Neutrophil (primary cell): ENCODE results near the gene ANKRD34B.

ENCODE experiments used
- H3K27ac ChIP-seq: fragments of 200-600 bp; sonication (generic); 2 replicates; pipeline ENCODE4 v1.5.1; 2016; ENCODE audit warnings: mild to moderate bottlenecking, moderate library complexity
- H3K27me3 ChIP-seq: fragments of 200-600 bp; sonication (generic); 2 replicates; pipeline ENCODE4 v1.6.0; 2016; ENCODE audit warnings: mild to moderate bottlenecking
- H3K36me3 ChIP-seq: fragments of 200-600 bp; sonication (generic); 2 replicates; pipeline ENCODE4 v1.5.1; 2017
- H3K4me1 ChIP-seq, 2 experiments: fragments of 200-600 bp in 1 of 2; sonication (generic) in 1 of 2; 1 replicate in 1 of 2; 2 replicates in 1 of 2; pipeline versions ENCODE4 v1.5.1 to v1.6.1; 2013 to 2016; ENCODE audit warnings: low read depth in 1 of 2, low read length in 1 of 2, mild to moderate bottlenecking in 1 of 2, moderate library complexity in 1 of 2; ENCODE audit not compliant: control insufficient read depth in 1 of 2, insufficient read depth in 1 of 2
- H3K4me3 ChIP-seq, 2 experiments: fragments of 200-600 bp in 1 of 2; sonication (generic) in 1 of 2; 1 replicate in 1 of 2; 2 replicates in 1 of 2; pipeline ENCODE4 v1.5.1; 2013 to 2016; ENCODE audit warnings: low read depth in 1 of 2, low read length in 1 of 2, mild to moderate bottlenecking in 1 of 2, moderate library complexity in 1 of 2
- H3K9me3 ChIP-seq: fragments of 200-600 bp; sonication (generic); 2 replicates; pipeline ENCODE4 v1.5.1; 2016
- TF ChIP-seq, protein P1 (sequence below): fragments of 200-600 bp; sonication (generic); IDR thresholded peaks from 2 replicates; pipeline ENCODE4 v1.5.1; 2016; ENCODE audit warnings: antibody characterized with exemption

ANKRD34B gene

DNA sequence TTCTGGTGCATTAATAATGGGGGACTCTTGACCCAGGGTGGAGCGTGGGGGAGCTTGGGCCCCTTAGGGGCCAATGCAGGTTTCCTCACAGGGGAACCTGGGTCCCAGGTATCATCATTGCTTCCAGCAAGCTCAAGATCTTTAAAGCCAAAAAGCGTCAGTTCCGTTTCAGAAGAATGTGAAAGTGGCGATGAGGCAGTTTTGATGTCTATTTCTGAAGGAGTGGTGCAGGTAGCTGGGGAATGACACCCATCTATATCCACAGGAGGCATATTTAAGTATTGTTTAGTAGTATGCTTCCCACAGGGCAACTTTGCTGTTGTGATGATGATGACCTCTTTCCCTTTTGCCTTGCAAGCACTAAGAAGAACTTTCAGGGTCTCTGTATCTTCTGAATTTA is 10.8 kb downstream of the ANKRD34B start:
- TF ChIP-seq, protein P1, sequence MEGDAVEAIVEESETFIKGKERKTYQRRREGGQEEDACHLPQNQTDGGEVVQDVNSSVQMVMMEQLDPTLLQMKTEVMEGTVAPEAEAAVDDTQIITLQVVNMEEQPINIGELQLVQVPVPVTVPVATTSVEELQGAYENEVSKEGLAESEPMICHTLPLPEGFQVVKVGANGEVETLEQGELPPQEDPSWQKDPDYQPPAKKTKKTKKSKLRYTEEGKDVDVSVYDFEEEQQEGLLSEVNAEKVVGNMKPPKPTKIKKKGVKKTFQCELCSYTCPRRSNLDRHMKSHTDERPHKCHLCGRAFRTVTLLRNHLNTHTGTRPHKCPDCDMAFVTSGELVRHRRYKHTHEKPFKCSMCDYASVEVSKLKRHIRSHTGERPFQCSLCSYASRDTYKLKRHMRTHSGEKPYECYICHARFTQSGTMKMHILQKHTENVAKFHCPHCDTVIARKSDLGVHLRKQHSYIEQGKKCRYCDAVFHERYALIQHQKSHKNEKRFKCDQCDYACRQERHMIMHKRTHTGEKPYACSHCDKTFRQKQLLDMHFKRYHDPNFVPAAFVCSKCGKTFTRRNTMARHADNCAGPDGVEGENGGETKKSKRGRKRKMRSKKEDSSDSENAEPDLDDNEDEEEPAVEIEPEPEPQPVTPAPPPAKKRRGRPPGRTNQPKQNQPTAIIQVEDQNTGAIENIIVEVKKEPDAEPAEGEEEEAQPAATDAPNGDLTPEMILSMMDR: no peak
- no peaks in the 10 kb centered on the region for H3K4me1 ChIP-seq
- no peak overlapping the region for H3K4me3 ChIP-seq
- H3K27me3 ChIP-seq: peaks cover 85% of the 10 kb centered on the region
- H3K9me3 ChIP-seq: no peaks in the 10 kb centered on the region
- H3K27ac ChIP-seq: no peak overlapping the region
- H3K36me3 ChIP-seq: no peaks in the 10 kb centered on the region

GRCh38 chr5:80555099-80555498 is 15.0 kb downstream of the ANKRD34B start:
- Histone ChIP-seq H3K4me1 (no peaks in the 10 kb centered on the region), H3K36me3 (no peaks in the 10 kb centered on the region), H3K9me3 (no peaks in the 10 kb centered on the region), H3K4me3 (no peak overlapping the region), H3K27me3 (peaks cover 52% of the 10 kb centered on the region), H3K27ac (no peak overlapping the region)
- TF ChIP-seq, protein P1: no peak

GRCh38 chr5:80554646-80555045 is 15.4 kb downstream of the ANKRD34B start:
- H3K36me3 ChIP-seq: no peaks in the 10 kb centered on the region
- TF ChIP-seq, protein P1: no peak
- H3K4me3 ChIP-seq: no peak overlapping the region
- H3K9me3 ChIP-seq: no peaks in the 10 kb centered on the region
- no peaks in the 10 kb centered on the region for H3K4me1 ChIP-seq
- H3K27me3 ChIP-seq: peaks cover 49% of the 10 kb centered on the region
- no peak overlapping the region for H3K27ac ChIP-seq

DNA sequence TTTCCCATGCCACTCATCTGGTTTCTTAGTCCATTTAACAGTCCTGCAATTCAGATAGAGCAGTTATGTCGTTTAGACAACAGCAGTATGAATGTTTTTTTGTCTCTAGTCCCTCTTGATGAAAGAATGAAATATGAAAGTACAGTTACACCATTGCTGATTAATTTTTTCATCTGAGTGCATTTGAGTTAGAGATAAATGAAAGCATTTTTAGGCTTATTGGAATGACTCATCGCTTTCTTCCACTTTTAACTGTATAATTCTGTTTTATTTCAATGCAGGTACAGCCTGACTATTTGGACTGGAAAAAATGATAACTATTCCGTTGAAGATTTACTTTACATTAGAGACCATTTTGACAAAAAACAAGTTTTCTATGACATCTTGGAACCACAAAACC is 28.7 kb downstream of the ANKRD34B start:
- TF ChIP-seq, protein P1: no peak
- Histone ChIP-seq H3K27ac (no peak overlapping the region), H3K9me3 (no peaks in the 10 kb centered on the region), H3K36me3 (peaks cover 10% of the 10 kb centered on the region), H3K27me3 (no peaks in the 10 kb centered on the region), H3K4me3 (no peak overlapping the region), H3K4me1 (no peaks in the 10 kb centered on the region)

GRCh38 chr5:80540691-80541090 is 29.4 kb downstream of the ANKRD34B start:
- TF ChIP-seq, protein P1: no peak
- peaks cover 4% of the 10 kb centered on the region for H3K36me3 ChIP-seq
- H3K27me3 ChIP-seq: no peaks in the 10 kb centered on the region
- no peaks in the 10 kb centered on the region for H3K4me1 ChIP-seq
- H3K9me3 ChIP-seq: no peaks in the 10 kb centered on the region
- H3K27ac ChIP-seq: no peak overlapping the region
- no peak overlapping the region for H3K4me3 ChIP-seq

DNA sequence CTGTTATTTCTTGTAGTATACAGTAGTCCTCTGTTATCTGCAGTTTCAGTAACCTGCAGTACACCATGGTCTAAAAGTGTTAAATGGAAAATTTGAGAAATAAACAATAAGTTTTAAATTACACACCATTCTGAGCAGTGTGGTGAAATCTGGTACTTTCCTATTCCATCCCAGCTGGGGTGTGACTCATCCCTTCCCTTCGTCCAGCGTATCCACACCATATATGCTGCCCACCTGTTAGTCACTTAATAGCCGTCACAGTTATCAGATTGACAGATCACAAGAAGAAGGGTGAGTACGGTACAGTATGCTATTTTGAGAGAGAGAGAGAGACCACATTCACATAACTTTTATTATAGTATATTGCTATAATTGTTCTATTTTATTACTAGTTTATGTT is 53.3 kb downstream of the ANKRD34B start:
- Histone ChIP-seq H3K27ac (no peak overlapping the region), H3K4me1 (peaks cover 7 to 8% of the 10 kb centered on the region in 2 experiments), H3K36me3 (peaks cover 51% of the 10 kb centered on the region), H3K27me3 (no peaks in the 10 kb centered on the region), H3K4me3 (no peak overlapping the region), H3K9me3 (no peaks in the 10 kb centered on the region)
- TF ChIP-seq, protein P1: no peak
